Measurements from ENCODE around the gene MAST4.

DNA sequence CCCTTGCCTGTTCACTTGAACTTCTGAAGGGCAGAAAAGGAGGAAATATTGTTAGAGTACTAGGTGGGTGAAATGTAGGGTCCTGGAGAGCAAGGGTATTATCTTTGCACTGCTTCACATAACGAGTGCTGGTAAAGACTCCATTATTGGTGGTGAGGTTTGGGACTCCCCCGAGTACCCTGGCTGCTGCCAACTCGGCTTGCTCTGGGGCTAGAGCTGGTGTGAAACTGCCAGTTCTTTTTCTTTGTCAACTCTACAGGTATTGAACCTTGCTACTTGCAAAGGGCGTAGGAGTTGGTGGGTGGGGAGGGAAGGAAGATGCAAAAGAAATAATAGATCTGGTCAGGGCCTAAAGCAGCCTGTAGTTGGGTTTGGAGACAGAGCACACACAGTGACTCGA lies 16.0 kb downstream of the MAST4 start:
- TF ChIP-seq POLR2AphosphoS5 (IDR thresholded peaks at IDR 0.05; ENCODE audit: borderline replicate concordance, low read depth, low read length) (no peak), EZH2 (IDR thresholded peaks at IDR 0.05) (no peak), FOXP2 (optimal IDR thresholded peaks at IDR 0.05; ENCODE audit: control extremely low read depth, extremely low read length, insufficient read depth) (no peak)

Data from SK-N-MC (cell line).